GM19328 (cell line): ENCODE data around the gene HAVCR1.
"Not testable (repeated sequence)": the region's sequence is repeated elsewhere in the genome, so short reads cannot be mapped to it uniquely, and the experiment has no call there.

Source experiments
- ATAC-seq: cut with Tn5 transposase; IDR thresholded peaks from one replicate; pipeline ENCODE4 v1.9.1; 2021; ENCODE audit warnings: mild to moderate bottlenecking, moderate library complexity; ENCODE audit not compliant: unreplicated experiment

HAVCR1 gene

DNA sequence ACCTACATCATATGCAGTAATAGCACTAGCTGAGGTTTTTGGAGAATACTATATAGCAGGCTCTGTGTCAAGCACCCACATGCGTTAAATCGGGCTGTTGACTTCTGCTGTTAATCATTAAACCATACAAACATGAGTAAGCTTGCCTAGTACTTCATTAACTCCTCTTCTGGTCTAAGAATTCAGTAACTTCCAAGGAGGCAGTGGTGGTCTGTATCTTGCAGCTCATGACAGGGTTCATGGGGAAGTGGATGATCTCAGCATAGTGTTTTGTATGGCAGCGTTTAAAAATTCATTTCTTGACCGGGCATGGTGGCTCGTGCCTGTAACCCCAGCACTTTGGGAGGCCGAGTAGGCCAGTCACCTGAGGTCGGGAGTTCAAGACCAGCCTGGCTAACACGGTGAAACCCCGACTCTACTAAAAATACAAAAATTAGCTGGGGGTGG is at the start of gene HAVCR1:
TSS of gene HAVCR1 (minus strand) at position 24 of the 447 bp plus-strand sequence. CDS start 1,173 bp downstream, outside the sequence.
- ATAC-seq = no peak

- no peak for ATAC-seq
Observed at GRCh38 chr5:157107508-157107907, 48.6 kb upstream of the HAVCR1 start.

GRCh38 chr5:157106630-157107461 is 47.9 kb upstream of the HAVCR1 start:
- no peak for ATAC-seq

DNA sequence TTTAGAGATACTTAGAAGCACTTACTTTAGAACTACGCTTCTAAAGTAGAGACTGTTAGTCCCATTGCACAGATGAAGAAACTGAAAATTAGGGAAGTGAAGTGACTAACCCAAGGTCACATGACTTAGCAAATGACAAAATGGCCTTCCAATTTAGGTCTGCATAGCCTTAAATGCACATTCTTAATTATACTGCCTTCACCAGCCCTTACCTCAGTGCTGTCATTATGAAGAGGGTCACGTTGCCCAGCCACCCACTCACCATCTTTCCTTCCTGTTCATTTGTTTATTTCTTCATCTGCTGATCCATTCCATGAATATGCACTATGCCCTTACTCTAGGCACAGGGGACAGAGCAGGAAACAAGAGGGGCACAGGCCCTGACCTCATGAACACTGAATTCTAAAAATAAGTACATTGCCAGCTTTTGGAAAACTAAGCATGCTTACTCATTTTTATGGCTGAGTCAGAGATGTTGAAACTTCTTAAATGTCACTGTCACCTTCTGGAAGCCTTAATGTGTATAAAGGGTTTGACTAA is 41.3 kb upstream of the HAVCR1 start:
- ATAC-seq = no peak

GRCh38 chr5:157088342-157088990 is 29.6 kb upstream of the HAVCR1 start:
- ATAC-seq = peak; percentile 64

DNA sequence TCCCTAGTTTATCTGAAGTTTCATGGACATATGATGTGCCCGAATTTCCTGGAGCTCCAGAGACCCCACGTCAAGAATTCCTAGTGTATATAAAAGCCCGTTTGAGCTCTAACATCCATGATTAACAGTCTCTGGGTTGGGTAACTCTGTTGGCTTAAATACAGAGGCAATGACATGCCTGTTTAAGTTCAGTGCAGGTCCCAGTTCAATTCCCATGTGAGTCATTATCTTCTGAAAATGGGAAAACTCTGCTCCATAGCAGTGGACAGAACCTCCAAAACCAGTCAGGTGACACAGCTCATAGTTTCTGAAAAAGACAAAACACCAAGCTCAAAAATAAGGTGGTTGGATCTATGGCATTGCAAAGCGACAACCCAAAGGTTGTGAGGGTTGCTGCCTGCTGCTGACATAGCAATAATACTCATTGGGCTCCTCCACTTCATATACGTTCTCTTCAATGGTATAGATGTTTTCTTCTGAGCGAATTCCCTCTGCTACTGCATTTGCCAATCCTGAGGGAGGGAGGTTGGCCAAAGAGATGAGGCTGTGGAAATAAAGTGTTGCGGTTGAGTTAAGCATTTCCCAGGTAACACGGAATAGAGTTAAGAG is 27.9 kb upstream of the HAVCR1 start:
- no peak for ATAC-seq

DNA sequence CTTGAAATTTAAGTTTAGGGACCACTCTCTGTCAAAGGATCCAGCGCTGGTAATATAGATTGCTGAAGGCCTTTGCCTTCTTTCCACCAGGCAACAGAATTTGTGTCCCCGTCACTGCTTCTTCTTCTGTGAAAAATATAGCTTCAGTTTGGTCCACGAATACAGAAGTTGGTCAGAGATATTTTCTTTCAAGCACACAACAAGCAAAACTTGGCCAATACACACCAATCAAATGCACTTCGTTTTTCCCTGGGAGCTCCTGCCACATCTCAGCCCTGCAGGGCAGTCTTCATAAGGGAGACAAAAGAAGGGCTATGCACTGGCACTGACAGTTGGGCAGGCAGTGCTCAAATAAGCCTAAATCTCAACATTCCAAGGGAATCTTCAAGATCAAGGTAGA is 27.0 kb upstream of the HAVCR1 start:
- no peak for ATAC-seq

DNA sequence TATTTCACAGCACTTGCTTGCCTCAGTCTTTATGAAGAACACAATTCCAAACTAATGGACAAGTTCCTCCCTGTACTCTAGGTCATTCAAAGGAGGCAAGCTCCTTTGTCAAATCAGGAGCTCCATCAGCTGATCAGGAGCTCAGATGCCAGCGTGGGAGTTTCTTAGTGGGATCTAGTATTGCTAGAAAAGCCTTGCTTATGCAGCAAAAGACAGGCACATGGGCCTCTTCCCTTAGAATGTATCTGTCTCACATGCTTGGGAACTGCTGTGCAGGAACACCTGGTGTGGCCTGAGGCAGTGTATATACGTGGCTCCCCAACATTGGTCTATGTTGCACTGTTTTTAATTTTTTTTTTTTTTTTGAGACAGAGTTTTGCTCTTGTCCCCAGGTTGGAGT is 21.4 kb upstream of the HAVCR1 start:
- no peak for ATAC-seq

DNA sequence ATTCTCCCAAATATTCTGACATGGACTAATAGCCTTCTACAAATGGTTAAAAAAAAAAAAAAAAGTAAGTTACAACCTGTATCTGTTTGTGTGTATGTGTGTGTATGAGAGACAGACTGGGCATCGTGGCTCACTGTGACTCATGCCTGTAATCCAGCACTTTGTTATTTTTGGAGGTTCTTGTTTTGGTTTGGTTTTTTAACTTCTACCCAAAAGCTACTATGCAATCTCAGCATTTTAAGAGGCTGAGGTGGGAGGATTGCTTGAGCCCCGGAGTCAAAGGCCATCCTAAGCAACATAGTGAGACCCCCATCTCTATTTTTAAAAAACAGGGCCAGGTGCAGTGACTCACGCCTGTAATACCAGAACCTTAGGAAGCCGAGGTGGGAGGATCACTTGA is 17.6 kb upstream of the HAVCR1 start:
- no peak for ATAC-seq

DNA sequence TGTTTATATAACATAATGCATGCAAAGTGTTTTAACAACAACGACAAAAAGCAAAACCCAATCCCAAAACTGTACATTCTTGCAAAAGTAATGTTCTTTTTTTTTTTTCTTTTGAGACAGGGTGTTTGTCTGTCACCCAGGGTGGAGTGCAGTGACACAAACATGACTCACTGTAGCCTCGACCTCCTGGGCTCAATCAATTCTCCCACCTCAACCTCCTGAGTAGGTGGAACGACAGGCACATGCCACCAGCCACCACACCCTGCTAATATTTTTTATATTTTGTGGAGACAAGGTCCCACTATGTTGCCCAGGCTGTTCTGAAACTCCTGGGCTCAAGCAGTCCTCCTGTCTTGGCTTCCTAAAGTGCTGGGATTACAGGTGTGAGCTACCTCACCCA is 13.6 kb upstream of the HAVCR1 start:
- no peak for ATAC-seq

GRCh38 chr5:157069949-157070348 is 11.0 kb upstream of the HAVCR1 start:
- no peak for ATAC-seq

DNA sequence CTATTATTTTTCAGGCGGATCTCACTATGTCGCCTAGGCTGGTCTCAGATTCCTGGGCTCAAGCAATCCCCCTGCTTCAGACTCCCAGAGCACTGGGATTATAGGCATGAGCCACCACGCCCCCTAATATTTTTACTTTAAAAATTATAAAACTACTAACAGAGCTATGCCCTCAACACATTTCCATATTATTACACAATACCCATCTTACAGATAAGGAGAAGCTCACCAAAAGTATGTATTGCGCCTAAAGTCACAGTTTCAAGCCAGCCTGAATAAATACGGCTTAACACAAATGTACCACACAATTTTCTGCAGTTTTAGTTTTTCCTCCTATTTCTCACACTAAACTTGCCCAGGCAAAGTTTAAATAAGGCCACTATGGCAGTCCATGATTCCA is 9.9 kb upstream of the HAVCR1 start:
- ATAC-seq = no peak

- ATAC-seq = no peak
Observed at GRCh38 chr5:157068339-157068738, 9.4 kb upstream of the HAVCR1 start.

GRCh38 chr5:157067005-157067404 is 8.1 kb upstream of the HAVCR1 start:
- ATAC-seq = no peak

DNA sequence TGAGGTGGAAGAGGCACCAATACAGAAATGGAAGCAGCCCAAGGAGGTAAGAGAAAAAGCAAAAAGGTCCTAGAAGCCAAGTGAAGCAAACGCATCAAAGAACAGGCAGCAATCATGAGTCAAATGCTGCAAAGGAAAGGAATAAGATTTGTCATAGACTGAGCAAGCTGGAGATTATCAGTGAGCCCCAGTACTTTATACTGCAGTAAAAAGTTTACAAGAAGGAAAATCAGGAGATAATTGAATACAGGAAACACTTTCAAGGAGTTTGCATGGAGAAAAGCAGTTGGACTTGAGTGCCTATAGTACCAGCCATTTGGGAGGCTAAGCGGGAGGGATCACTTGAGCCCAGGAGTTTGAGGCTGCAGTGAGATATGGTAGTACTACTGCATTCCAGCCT is 7.2 kb upstream of the HAVCR1 start:
- ATAC-seq = no peak

DNA sequence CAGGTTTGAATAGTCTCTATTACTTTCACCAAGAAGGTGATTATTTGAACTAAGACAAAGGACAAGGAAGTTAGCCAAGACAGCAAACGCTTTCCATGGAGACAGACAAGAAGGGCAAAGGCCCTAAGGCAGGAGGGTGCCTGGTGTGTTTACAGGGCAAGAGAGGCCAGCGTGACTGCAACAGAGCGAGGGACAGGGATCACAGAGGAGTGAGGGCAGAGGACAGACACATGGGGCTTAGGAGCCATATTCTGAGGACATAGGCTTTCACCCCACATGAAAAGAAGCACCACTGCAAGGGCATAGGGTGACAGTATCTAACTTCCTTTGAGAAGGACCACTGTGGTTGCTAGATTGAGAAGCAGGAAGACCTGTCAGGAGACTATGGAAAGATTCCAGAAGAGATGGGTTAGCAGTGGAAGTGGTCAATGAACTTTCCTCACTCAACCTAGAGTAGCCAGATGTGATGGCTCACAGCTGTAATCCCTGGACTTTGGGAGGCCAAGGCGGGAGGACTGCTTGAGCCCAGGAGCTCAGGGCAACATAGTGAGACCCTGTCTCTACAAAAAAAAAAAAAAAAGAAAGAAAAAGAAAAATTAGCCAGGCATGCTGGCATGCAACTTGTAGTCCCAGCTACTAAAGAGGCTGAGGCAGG is 5.0 kb upstream of the HAVCR1 start:
- no peak for ATAC-seq

DNA sequence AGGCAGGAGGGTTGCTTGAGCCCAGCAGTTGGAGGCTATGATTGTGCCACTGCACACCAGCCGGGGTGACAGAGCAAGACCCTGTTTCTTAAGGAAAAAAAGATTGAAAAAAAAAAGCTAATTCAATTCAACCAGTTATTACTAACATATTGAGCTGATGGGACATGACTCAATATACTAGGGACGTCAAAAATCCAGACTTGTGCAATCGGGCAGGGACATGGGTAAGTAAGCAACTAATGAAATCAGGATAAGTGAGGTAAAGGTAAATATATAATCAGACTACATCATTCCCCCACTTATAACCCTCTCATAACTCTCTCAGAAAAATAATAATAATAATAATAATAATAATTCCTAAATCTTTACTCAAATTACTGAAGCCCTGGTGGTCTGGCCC is 975 bp upstream of the HAVCR1 start:
- no peak for ATAC-seq

DNA sequence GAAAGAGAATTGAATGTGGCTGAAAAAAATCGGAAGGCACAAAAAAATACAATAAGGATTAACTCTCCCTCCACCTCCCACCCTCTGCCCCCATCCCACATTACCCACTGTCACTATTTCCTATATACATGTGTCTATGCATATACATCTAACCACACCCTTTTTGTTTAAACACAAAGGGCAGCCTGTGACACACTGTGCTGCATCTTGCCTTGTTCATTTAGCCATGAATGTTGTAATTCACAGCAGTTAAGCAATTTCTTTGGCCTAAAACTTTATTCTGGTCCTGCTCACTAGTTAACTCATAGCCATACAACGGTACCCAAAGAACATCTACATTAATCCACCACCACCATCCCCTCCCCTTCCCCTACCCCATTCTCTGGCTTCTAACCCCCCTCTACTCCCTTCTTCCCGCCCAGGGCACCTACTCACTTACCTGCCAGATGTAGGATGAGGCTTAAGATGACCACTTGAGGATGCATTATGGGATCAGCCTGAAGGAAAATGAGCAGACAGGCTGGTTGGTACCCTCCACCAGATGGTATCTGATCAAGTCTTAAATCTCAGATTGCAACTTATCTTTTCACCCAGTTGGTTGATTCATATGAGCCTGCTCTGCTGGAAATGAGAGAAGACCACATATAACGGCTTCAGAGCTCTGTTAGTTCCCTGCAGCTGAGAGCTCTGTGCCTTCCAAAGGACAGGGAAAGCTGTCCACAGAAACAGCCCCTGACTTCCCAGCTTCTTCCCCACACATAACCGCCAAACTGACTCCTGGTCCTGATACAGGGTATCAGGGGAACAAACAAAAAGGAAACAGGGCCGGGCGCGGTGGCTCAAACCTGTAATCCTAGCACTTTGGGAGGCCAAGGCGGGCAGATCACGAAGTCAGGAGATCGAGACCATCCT is 1.2 kb downstream of the HAVCR1 start:
- no peak for ATAC-seq

DNA sequence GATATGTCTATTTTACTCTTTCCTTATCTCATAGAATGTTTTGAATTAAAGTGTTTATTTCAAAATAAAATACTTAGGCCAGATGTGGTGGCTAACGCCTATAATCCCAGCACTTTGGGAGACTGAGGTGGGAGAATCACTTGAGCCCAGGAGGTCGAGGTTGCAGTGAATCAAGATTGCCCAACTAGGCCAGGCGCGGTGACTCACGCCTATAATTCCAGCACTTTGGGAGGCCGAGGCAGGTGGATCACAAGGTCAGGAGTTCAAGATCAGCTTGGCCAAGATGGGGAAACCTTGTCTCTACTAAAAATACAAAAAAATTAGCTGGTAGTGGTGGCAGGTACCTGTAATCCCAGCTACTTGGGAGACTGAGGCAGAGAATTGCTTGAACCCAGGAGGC is 2.1 kb downstream of the HAVCR1 start:
- ATAC-seq = not testable (repeated sequence)

GRCh38 chr5:157051604-157052245 is 7.2 kb downstream of the HAVCR1 start:
- no peak for ATAC-seq
